GM21737 (cell line): ENCODE measurements around the gene KLK3.
"Not testable (repeated sequence)": the region's sequence is repeated elsewhere in the genome, so short reads cannot be mapped to it uniquely, and the experiment has no call there.

ENCODE experiments used
- ATAC-seq: cut with Tn5 transposase; IDR thresholded peaks from one replicate; pipeline ENCODE4 v1.9.1; 2021; ENCODE audit warnings: mild to moderate bottlenecking, moderate library complexity; ENCODE audit not compliant: unreplicated experiment

KLK3 gene

DNA sequence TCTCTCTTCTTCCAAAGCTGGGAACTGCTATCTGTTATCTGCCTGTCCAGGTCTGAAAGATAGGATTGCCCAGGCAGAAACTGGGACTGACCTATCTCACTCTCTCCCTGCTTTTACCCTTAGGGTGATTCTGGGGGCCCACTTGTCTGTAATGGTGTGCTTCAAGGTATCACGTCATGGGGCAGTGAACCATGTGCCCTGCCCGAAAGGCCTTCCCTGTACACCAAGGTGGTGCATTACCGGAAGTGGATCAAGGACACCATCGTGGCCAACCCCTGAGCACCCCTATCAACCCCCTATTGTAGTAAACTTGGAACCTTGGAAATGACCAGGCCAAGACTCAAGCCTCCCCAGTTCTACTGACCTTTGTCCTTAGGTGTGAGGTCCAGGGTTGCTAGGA lies 5.1 kb downstream of the KLK3 start:
- ATAC-seq = no peak

DNA sequence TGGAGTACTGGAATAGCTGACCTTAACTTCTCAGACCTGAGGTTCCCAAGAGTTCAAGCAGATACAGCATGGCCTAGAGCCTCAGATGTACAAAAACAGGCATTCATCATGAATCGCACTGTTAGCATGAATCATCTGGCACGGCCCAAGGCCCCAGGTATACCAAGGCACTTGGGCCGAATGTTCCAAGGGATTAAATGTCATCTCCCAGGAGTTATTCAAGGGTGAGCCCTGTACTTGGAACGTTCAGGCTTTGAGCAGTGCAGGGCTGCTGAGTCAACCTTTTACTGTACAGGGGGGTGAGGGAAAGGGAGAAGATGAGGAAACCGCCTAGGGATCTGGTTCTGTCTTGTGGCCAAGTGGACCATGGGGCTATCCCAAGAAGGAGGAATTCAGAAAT lies 6.3 kb downstream of the KLK3 start:
- no peak for ATAC-seq

DNA sequence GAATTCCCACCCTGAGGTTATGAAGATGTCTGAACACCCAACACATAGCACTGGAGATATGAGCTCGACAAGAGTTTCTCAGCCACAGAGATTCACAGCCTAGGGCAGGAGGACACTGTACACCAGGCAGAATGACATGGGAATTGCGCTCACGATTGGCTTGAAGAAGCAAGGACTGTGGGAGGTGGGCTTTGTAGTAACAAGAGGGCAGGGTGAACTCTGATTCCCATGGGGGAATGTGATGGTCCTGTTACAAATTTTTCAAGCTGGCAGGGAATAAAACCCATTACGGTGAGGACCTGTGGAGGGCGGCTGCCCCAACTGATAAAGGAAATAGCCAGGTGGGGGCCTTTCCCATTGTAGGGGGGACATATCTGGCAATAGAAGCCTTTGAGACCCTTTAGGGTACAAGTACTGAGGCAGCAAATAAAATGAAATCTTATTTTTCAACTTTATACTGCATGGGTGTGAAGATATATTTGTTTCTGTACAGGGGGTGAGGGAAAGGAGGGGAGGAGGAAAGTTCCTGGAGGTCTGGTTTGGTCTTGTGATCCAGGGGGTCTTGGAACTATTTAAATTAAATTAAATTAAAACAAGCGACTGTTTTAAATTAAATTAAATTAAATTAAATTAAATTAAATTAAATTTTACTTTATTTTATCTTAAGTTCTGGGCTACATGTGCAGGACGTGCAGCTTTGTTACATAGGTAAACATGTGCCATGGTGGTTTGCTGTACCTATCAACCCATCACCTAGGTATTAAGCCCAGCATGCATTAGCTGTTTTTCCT lies 7.0 kb downstream of the KLK3 start:
- no peak for ATAC-seq

DNA sequence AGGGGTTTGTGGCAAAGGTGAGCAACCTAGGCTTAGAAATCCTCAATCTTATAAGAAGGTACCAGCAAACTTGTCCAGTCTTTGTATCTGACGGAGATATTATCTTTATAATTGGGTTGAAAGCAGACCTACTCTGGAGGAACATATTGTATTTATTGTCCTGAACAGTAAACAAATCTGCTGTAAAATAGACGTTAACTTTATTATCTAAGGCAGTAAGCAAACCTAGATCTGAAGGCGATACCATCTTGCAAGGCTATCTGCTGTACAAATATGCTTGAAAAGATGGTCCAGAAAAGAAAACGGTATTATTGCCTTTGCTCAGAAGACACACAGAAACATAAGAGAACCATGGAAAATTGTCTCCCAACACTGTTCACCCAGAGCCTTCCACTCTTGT lies 14.8 kb downstream of the KLK3 start:
- no peak for ATAC-seq

DNA sequence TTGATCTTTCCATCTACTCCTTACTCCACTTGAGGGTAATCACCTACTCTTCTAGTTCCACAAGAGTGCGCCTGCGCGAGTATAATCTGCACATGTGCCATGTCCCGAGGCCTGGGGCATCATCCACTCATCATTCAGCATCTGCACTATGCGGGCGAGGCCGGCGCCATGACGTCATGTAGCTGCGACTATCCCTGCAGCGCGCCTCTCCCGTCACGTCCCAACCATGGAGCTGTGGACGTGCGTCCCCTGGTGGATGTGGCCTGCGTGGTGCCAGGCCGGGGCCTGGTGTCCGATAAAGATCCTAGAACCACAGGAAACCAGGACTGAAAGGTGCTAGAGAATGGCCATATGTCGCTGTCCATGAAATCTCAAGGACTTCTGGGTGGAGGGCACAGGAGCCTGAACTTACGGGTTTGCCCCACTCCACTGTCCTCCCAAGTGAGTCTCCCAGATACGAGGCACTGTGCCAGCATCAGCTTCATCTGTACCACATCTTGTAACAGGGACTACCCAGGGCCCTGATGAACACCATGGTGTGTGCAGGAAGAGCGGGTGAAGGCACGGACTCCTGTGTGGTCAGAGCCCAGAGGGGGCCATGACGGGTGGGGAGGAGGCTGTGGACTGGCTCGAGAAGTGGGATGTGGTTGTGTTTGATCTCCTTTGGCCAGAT lies 15.8 kb downstream of the KLK3 start:
- ATAC-seq = no peak

DNA sequence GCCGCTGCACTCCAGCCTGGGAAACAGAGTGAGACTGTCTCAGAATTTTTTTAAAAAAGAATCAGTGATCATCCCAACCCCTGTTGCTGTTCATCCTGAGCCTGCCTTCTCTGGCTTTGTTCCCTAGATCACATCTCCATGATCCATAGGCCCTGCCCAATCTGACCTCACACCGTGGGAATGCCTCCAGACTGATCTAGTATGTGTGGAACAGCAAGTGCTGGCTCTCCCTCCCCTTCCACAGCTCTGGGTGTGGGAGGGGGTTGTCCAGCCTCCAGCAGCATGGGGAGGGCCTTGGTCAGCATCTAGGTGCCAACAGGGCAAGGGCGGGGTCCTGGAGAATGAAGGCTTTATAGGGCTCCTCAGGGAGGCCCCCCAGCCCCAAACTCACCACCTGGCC lies 18.3 kb downstream of the KLK3 start, which contains the start of gene KLK2:
KLK2 (plus strand) TSS at position 384 of the 400 bp plus-strand sequence. CDS start 35 bp downstream, outside the sequence.
- ATAC-seq = no peak

DNA sequence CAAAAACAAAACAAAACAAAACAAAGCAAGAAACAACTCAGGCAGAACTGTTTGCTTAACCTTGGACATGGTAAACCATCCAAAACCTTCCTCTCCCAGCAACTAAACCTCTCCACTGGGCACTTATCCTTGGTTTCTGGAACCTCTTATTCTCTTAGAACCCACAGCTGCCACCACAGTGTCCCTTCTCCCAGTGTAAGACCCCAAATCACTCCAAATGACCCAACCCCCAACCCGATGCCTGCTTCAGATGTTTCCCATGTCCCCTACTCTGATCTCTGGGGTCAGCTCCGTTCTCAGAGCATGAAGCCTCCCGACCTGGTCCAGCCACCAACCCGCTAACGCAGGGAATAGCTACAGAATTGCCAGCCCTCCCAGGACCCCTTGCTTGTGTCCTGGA lies 19.5 kb downstream of the KLK3 start:
- no peak for ATAC-seq

DNA sequence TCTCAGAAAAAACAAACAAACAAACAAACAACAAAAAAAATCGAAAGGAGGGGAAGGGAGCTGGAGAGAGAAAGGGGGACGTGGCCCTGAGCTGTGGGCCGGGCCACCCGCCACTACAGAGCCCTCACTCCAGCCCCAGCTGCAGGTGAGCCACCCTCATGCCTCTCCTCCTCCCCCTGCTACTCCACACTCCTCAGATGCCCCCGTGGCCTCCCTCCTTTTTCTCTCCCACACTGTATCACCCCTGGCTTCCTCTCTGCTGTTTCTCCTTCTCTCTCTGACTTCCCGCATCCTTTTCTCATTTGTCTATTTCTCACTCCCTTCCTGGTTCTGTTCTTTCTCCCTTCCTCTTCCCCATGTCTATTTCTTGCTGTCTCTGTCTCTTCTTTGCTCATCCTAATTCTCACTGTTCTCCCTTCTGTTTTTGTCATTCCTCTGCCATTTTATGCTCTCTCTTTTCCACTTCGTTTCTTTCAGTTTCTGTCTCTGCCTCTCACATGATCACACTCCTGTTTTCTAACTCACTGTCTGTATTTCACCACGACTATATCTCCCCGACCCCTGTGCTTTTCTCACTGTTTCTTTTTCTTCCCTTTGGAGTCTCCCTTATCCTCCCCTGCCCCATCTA lies 21.2 kb downstream of the KLK3 start:
- ATAC-seq = no peak

DNA sequence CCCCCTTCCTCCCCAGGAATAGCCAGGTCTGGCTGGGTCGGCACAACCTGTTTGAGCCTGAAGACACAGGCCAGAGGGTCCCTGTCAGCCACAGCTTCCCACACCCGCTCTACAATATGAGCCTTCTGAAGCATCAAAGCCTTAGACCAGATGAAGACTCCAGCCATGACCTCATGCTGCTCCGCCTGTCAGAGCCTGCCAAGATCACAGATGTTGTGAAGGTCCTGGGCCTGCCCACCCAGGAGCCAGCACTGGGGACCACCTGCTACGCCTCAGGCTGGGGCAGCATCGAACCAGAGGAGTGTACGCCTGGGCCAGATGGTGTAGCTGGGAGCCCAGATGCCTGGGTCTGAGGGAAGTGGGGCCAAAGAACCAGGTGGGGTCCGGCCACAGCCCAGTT lies 21.7 kb downstream of the KLK3 start:
- ATAC-seq = no peak

DNA sequence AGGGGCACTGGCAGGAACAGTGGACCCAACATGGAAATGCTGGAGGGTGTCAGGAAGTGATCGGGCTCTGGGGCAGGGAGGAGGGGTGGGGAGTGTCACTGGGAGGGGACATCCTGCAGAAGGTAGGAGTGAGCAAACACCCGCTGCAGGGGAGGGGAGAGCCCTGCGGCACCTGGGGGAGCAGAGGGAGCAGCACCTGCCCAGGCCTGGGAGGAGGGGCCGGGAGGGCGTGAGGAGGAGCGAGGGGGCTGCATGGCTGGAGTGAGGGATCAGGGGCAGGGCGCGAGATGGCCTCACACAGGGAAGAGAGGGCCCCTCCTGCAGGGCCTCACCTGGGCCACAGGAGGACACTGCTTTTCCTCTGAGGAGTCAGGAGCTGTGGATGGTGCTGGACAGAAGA lies 22.6 kb downstream of the KLK3 start:
- no peak for ATAC-seq

DNA sequence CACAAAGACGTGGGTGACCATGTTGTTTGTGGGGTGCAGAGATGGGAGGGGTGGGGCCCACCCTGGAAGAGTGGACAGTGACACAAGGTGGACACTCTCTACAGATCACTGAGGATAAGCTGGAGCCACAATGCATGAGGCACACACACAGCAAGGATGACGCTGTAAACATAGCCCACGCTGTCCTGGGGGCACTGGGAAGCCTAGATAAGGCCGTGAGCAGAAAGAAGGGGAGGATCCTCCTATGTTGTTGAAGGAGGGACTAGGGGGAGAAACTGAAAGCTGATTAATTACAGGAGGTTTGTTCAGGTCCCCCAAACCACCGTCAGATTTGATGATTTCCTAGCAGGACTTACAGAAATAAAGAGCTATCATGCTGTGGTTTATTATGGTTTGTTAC lies 24.1 kb downstream of the KLK3 start:
- ATAC-seq = no peak

DNA sequence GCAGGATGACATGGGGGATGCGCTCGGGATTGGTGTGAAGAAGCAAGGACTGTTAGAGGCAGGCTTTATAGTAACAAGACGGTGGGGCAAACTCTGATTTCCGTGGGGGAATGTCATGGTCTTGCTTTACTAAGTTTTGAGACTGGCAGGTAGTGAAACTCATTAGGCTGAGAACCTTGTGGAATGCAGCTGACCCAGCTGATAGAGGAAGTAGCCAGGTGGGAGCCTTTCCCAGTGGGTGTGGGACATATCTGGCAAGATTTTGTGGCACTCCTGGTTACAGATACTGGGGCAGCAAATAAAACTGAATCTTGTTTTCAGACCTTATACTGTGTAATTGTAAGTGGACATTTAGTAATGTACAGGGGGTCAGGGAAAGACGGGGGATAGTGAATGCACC lies 25.5 kb downstream of the KLK3 start:
- ATAC-seq = no peak

DNA sequence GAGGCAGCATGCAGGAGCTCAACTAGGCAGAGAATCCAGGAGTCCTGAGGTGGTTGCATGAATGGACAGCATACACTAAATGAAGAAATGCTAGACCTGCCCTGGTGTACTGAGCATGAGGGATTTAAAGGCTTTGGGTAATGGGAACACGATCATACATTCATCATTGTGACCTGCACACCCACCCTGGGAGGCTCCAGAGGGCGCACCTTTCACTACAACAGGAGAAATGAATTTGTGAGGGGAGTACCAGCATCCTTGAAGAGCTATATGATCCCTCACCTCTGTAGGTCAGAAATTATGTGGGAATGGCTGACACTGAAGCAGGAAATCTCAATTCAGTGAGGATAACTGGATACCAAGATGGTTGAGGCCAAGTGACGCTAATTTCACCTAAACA lies 27.5 kb downstream of the KLK3 start:
- no peak for ATAC-seq

DNA sequence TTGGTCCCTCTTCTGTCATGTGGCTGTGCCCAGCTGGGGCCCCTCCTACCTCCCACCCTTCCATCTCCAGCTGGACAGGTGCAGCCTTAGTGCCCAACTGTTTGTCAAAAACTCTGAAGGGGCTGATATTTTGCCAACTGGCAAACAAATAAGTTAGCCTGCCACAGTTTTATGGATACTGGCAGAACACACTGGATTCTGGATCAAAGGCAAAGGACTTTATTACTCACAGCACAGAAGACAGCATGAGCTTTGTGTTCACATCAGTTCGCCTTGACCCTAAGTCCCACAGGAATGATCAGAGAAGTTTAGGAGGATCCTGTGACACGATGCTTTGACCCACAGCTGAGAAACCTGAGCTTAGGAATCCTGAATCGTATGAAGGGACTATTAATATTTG lies 34.9 kb downstream of the KLK3 start:
- no peak for ATAC-seq

DNA sequence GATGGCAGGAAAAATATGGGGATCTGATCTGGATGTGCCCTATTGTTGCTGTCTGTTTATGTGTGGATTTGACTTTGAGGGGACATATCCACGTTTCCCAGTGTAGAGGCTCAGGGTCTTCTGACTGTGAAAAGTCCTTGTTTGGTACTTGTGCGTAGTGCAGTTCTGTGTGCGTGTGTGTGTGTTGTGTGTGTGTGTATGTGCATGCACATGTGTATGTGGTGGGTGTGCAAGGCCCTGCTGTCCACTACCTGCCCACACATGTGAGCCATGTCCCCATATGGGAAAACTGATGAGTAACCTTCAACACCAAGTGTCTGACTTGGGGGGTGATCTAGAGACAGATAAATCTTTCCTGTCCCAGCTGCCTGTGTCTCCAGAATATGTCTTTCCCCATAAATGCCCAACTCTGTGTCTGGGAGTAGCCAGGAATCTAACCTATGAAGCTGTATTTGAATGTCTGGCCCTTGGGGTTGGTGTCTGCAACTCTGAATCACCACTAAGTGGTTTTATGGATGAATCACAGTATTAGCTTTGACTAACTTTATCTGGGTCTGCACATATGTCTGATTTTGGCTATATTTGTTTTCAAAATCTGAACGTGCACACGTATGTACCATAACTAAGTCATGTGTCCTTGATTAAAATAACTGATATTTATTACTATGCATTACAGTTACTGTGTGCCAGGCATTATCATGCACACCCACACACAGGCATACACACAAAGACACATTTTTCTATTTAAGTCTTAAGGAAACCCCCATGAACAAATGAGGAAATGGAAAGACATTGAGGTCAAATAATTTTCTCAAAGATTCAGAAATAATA lies 35.9 kb downstream of the KLK3 start:
- no peak for ATAC-seq

DNA sequence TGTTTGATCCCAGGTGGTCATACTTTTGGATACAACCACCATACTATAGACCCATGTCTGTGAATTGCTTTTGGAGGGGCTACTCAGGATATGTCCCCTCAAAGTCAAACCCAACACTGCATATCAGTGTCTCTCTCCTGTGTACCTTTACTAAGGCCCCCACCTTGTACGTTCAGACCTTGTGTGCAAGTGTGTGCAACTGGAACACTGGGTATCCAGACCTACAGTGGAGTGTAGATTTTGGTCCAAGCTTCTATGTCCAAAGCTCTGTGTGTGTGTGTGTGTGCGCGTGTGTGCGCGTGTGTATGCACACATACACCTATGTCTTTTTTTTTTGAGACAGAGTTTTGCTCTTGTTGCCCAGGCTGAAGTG lies 36.5 kb downstream of the KLK3 start:
- no peak for ATAC-seq

DNA sequence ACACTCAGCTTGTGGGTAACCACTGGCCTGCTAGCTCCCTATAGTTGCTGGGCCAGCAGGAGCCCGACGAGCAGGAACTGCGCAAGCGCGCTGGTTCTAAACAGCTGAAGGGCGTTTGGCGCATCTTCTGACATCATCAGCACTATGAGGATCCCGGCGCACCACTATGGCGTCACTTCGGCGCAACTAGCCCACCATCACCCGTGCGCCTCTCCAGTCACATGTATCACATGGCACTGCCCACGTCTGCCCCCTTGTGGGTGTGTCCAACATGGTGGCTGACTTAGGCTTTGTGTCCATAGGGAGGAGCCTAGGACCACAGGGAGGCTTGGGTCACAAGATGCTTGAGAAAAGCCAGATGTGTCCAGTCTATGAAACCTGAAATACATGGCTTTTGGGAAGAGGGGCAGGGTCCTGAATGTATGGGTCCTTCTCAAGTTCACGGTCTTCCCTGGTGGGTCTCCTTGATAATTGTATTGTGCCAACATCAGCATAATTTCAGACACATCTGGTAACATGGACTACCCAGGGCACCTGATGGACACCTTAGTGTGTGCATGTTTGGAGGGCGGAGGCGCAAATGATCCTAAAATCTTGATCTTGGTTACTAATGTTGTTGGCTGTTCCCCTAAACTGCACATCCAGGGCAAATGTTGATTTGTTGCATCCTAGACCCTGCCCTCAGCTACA lies 38.5 kb downstream of the KLK3 start:
- no peak for ATAC-seq

DNA sequence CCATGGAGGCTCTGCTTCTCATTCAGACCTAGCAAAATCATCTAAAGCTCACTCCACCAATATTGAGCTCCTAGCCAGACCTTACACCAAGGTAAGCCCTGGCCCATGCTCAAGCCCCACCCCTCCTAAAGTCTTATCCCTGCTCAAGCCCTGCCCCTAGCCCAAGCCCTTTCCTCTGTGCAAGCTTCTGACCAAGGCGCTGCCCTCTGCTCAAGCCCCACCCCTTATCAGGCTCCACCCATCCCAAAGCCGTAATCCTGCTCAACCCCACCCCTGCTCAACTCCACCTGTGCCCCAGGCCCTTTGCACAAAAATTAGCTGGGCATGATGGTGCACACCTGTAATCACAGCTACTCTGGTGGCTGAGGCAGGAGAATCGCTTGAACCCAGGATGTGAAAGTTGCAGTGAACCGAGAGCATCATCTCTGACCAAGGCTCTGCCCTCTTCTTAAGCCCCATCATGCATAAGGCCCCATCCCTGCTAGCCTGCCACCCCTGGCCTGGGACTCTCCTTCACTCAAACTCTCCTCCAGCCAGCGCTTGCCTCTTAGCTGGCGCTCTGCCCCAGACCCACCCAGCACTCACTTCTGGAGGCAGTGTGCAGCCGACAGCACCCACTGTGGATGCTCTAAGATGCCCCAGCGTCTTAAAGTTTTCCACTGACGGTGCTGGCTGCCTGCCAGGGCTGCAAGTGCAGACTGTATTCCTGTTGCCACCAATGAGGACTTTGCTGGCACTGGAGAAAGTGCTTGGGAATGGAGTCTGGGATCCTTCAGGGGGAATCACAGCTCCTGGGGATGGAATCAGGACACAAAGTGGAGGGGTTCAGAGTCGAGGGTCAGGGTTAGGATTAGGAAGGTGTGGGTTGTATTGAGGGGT lies 40.0 kb downstream of the KLK3 start:
- ATAC-seq = no peak

DNA sequence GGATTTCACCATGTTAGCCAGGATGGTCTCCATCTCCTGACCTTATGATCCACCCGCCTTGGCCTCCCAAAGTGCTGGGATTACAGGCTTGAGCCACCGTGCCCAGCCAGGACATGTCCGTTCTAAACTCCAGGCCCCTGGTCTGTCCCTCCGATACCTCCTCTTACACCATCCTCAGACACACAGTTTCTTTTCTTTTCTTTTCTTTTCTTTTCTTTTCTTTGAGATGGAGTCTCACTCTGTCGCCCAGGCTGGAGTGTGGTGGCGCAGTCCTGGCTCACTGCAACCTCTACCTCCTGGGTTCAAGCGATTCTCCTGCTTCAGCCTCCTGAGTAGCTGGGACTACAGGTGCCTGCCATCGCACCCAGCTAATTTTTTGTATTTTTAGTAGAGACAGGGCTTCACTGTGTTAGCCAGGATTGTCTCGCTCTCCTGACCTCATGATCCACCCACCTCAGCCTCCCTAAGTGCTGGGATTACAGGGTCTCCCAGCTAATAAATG lies 41.4 kb downstream of the KLK3 start:
- ATAC-seq = not testable (repeated sequence)
